ENCODE data around the gene ATG5.
A peak's percentile ranks its signal among the peaks of the same experiment; 100 is the strongest.

The ATG5 gene

DNA sequence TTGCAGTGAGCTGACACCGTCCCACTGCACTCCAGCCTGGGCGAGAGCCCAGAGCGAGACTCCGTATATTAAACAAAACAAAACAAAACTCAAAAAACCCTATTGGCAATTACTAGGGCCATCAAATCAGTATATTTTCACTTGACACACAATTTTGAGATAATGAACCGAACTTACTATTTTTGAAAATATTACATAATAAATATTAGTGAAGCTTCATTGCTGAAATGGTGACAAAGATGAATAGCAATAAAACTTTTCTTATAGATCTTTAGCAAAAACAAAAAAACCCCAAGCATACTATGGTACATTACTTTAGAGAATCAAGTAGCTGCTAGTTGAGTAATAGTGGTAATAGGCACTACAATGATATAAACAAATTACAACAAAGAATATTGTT, 113.0 kb downstream of the ATG5 start (continued):
- no peak for TF ChIP-seq ZNF8 (CRISPR knock-in tag; IDR thresholded peaks at IDR 0.05)
- no peak for TF ChIP-seq ZNF565 (CRISPR knock-in tag; conservative IDR thresholded peaks at IDR 0.05; ENCODE audit: low read depth)
- no peak for TF ChIP-seq ZC3H10 (CRISPR knock-in tag; IDR thresholded peaks at IDR 0.05)

GRCh38 chr6:106206905-106207304, 118.7 kb downstream of the ATG5 start:
- no peak for ATAC-seq
- TF ChIP-seq TCF4 (CRISPR knock-in tag; IDR thresholded peaks at IDR 0.05; ENCODE audit: borderline replicate concordance) (no peak), PATZ1 (CRISPR knock-in tag; IDR thresholded peaks at IDR 0.05; ENCODE audit: borderline replicate concordance) (no peak), GLIS3 (CRISPR knock-in tag; IDR thresholded peaks at IDR 0.05) (no peak), OSR1 (CRISPR knock-in tag; IDR thresholded peaks at IDR 0.05) (no peak), ZFP3 (CRISPR knock-in tag; IDR thresholded peaks at IDR 0.05) (no peak)

- TF ChIP-seq ZFP30 (CRISPR knock-in tag; IDR thresholded peaks at IDR 0.05): no peak
- ATAC-seq: no peak
These were observed 120.6 kb downstream of the ATG5 start for GRCh38 chr6:106204961-106205360.

DNA sequence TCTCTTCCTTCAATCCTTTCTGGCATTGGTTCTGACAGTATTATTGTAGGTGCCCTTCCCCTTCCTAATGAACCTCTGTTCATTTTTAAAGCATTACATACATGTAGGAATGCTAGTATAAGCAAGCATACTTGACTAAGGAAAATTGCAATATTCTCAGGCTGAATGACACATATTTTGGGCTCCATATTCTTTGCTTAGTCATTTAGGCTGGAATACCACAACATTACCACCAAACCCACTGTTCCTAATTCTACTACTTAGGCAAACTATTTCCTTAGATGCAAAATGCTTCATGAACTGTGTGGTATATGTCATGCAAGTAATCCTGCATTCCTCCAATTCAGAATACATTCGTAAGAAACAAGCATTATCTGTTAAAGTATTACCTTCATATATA, 125.6 kb downstream of the ATG5 start:
- TF ChIP-seq PATZ1 (CRISPR knock-in tag; IDR thresholded peaks at IDR 0.05; ENCODE audit: borderline replicate concordance): no peak
- TF ChIP-seq TCF4 (CRISPR knock-in tag; IDR thresholded peaks at IDR 0.05; ENCODE audit: borderline replicate concordance): no peak
- TF ChIP-seq RARB (CRISPR knock-in tag; IDR thresholded peaks at IDR 0.05): no peak
- ATAC-seq: peak; percentile 36; the same call in 2 of the 3 replicates

GRCh38 chr6:106199331-106199730, 126.2 kb downstream of the ATG5 start:
- no peak for TF ChIP-seq ISL1 (CRISPR knock-in tag; IDR thresholded peaks at IDR 0.05)
- no peak for TF ChIP-seq ARNTL (CRISPR knock-in tag; IDR thresholded peaks at IDR 0.05; ENCODE audit: borderline replicate concordance, low read depth)
- no peak for TF ChIP-seq ZFP3 (CRISPR knock-in tag; IDR thresholded peaks at IDR 0.05)
- no peak for TF ChIP-seq PPARA (CRISPR knock-in tag; IDR thresholded peaks at IDR 0.05; ENCODE audit: borderline replicate concordance)
- no peak for TF ChIP-seq GLIS3 (CRISPR knock-in tag; IDR thresholded peaks at IDR 0.05)
- no peak for TF ChIP-seq OSR1 (CRISPR knock-in tag; IDR thresholded peaks at IDR 0.05)
- TF ChIP-seq RARB (CRISPR knock-in tag; IDR thresholded peaks at IDR 0.05): no peak
- ATAC-seq: peak; percentile 53; the same call in 1 of the 3 replicates

- TF ChIP-seq ZNF8 (CRISPR knock-in tag; IDR thresholded peaks at IDR 0.05) (no peak), ZNF565 (CRISPR knock-in tag; conservative IDR thresholded peaks at IDR 0.05; ENCODE audit: low read depth) (no peak), POU6F1 (CRISPR knock-in tag; IDR thresholded peaks at IDR 0.05; ENCODE audit: borderline replicate concordance, low read depth) (no peak), TOX (CRISPR knock-in tag; IDR thresholded peaks at IDR 0.05; ENCODE audit: borderline replicate concordance) (no peak), ISL1 (CRISPR knock-in tag; IDR thresholded peaks at IDR 0.05) (no peak), BACH2 (CRISPR knock-in tag; IDR thresholded peaks at IDR 0.05; ENCODE audit: borderline replicate concordance) (no peak), ZNF70 (CRISPR knock-in tag; IDR thresholded peaks at IDR 0.05) (no peak), GLIS3 (CRISPR knock-in tag; IDR thresholded peaks at IDR 0.05) (no peak), ESRRG (CRISPR knock-in tag; IDR thresholded peaks at IDR 0.05) (no peak)
- ATAC-seq: no peak
These were observed 128.1 kb downstream of the ATG5 start for GRCh38 chr6:106197441-106197840.

All from SK-N-SH treated with all-trans-retinoic acid at 6 μM for 48 hours (cell line).